Transverse colon (tissue), 4 donors: ENCODE measurements around the gene RNF44. TPM values are rescaled to one million over a fixed set of nuclear protein-coding genes. Genes with fewer than 3 reads are reported as not detected.

Experiments
- DNase-seq: peaks from one replicate; pipeline ENCODE4 v3.0.0-alpha.2; 2019
- H3K27ac ChIP-seq, 4 donors: fragments of 200-600 bp; sonication (generic); 2 replicates each; pipeline ENCODE4 v1.5.1; 2016 to 2018; ENCODE audit warnings: inconsistent platforms in 4 of 4
- H3K27me3 ChIP-seq: fragments of 200-600 bp; sonication (generic); 2 replicates; pipeline ENCODE4 v1.5.1; 2017; ENCODE audit warnings: inconsistent platforms
- H3K36me3 ChIP-seq, 4 donors: fragments of 200-600 bp; sonication (generic); 2 replicates each; pipeline ENCODE4 v1.5.1; 2017 to 2019; ENCODE audit warnings: inconsistent platforms in 4 of 4
- H3K4me1 ChIP-seq, 4 donors: fragments of 200-600 bp; sonication (generic); 2 replicates each; pipeline ENCODE4 v1.5.1; 2017 to 2020; ENCODE audit warnings: inconsistent platforms in 4 of 4
- H3K4me3 ChIP-seq, 4 donors: fragments of 200-600 bp; sonication (generic); 1 replicate in 1 of 4; 2 replicates in 3 of 4; pipeline versions ENCODE4 v1.5.1 to v1.6.1; 2017 to 2019; ENCODE audit warnings: inconsistent platforms in 4 of 4
- H3K9me3 ChIP-seq, 2 donors: fragments of 200-600 bp; sonication (generic); 2 replicates each; pipeline ENCODE4 v1.5.1; 2017 to 2019; ENCODE audit warnings: inconsistent platforms in 2 of 2
- EP300 ChIP-seq: sonication (generic); formaldehyde crosslinking; IDR thresholded peaks from one replicate; pipeline ENCODE4 v1.6.1; 2017; ENCODE audit warnings: antibody characterized with exemption, low read depth
- POLR2A ChIP-seq: fragments of 450-650 bp; IDR thresholded peaks from one replicate; pipeline ENCODE4 v1.6.1; 2016; ENCODE audit warnings: antibody characterized with exemption, mild to moderate bottlenecking, moderate library complexity
- POLR2AphosphoS5 ChIP-seq, 3 donors: sonication (generic); formaldehyde crosslinking; IDR thresholded peaks; one replicate each; pipeline ENCODE4 v1.6.1; 2016; ENCODE audit warnings: antibody characterized with exemption in 3 of 3
- WGBS, 2 donors: methylation state at CpG; one replicate each; pipeline ENCODE4 v1.1.5; 2018; ENCODE audit warnings: low coverage in 1 of 2; 5-methylcytosine and 5-hydroxymethylcytosine counted together
- in situ Hi-C, 4 donors: fragments of 200-750 bp; cut with MboI; loops; one replicate each; pipeline versions ENCODE4 v1.15.0 to v1.15.1; 2017; ENCODE audit warnings: low sequenced_read_pairs in 3 of 4, low pct_ligation_motif_present in 1 of 4, low pct_unique_long_range_greater_than_20kb in 1 of 4
- intact Hi-C: fragments of 100-400 bp; cut with DNase I; formaldehyde crosslinking; loops from one replicate; pipeline ENCODE4 v1.15.1; 2023; ENCODE audit warnings: low total_unique reads
- total RNA-seq, 4 donors: library from RNA; depleted of rRNA; stranded (reverse); fragments of >200 nt; gene quantifications; one replicate each; pipeline ENCODE4 v1.1.0, GENCODE V29; 2016
- TF ChIP-seq, protein P1 (sequence below), 5 experiments: fragments of 200-600 bp in 3 of 5; fragments of 450-650 bp in 2 of 5; sonication (generic) in 3 of 5; IDR thresholded peaks; 1 replicate in 2 of 5; 2 replicates in 3 of 5; pipeline ENCODE4 v1.5.1; 2016 to 2017; ENCODE audit warnings: antibody characterized with exemption in 5 of 5, inconsistent platforms in 3 of 5, mild to moderate bottlenecking in 2 of 5, moderate library complexity in 1 of 5

Gene RNF44
- total RNA-seq, 4 donors from 2014 or later = 43.8 to 65.6 (median 54.8) TPM

DNA sequence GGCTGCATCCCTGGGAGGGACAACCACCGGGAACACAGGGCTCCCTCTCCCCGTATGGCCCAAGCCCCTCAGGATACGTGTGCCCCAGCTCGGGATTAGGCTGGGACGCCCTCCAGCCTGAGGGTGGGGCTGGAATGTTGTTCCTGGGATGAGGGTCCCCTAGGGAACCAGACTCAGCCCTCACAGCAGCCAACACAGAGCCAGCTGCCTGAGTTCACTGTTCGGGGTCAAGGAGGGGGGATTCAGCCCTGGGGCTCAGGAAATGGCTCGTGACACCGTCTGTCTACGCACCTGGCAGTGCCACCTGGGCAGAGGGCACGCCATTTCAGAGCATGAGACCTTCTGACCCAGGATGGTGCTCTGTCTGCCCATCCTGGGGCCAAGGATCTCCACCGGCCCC lies 8.9 kb downstream of the RNF44 start:
- peaks cover 0 to 24% (median 7%) of the 10 kb centered on the region in 4 donors for H3K36me3 ChIP-seq
- 87% methylated on average over 10 of the region's 11 CpGs; no CpG with 5 or more reads in 1 of the 2 donors for WGBS, 2 donors
- no peak overlapping the region for H3K27ac ChIP-seq
- H3K4me3 ChIP-seq = no peak overlapping the region
- no peak for DNase-seq
- peaks cover 7 to 25% (median 10%) of the 10 kb centered on the region in 4 donors for H3K4me1 ChIP-seq
- TF ChIP-seq POLR2A = no peak
- no peak for TF ChIP-seq POLR2AphosphoS5 (IDR thresholded peaks at IDR 0.05)
- TF ChIP-seq EP300 = no peak
- TF ChIP-seq, protein P1, sequence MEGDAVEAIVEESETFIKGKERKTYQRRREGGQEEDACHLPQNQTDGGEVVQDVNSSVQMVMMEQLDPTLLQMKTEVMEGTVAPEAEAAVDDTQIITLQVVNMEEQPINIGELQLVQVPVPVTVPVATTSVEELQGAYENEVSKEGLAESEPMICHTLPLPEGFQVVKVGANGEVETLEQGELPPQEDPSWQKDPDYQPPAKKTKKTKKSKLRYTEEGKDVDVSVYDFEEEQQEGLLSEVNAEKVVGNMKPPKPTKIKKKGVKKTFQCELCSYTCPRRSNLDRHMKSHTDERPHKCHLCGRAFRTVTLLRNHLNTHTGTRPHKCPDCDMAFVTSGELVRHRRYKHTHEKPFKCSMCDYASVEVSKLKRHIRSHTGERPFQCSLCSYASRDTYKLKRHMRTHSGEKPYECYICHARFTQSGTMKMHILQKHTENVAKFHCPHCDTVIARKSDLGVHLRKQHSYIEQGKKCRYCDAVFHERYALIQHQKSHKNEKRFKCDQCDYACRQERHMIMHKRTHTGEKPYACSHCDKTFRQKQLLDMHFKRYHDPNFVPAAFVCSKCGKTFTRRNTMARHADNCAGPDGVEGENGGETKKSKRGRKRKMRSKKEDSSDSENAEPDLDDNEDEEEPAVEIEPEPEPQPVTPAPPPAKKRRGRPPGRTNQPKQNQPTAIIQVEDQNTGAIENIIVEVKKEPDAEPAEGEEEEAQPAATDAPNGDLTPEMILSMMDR (IDR thresholded peaks at IDR 0.05) = no peak
- intact Hi-C loops = no loop called here
- no peaks in the 10 kb centered on the region for H3K9me3 ChIP-seq
- H3K27me3 ChIP-seq = no peaks in the 10 kb centered on the region
- in situ Hi-C loops = no loop called here

DNA sequence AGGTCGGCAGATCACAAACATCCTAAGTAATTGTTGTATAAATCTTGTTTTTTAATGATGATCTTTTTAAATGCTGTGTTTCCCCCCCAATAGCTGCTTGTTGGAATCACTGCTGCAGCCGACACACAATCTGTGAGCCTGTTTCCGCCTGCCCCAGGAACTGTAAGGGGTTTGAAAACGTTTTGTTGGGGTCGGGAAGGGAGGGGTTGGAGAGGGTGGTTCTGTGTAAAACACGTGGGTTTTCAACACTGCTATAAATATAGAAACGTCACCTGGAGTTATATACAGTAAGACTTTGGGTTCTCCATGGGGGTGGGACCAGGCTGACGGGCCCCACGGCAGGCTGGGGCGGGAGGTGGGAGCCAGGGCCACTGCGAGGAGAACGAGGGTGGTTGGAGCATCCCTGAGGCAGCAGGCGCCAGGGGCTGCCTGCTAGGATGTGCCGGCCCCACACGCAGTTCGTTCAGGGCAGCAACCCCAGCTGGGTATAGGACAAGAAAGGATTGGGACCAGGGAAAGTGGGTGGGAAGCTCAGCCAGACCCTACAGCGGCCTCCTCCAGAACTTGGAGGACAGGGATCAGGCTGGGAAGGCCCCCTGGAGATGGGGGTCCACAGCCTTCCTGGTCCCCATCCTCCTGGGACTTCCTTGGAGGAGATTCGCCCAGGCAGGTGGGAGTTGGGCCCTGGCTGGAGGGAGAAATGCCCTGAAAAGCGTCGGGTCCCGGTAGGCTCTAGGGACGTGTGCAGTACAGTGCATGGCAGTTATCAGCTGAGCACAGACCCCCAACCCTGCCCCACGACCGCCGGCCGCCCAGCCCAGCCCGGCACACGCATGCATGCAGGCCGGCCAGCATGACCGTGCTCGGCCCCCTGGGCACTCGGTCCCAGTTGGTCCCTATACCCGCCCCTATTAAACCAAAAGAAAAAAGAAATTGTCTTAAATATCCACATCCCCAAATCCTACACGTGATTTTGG lies 9.7 kb downstream of the RNF44 start:
- H3K27ac ChIP-seq = no peak overlapping the region
- intact Hi-C loops (no loop called here), in situ Hi-C loops (no loop called here)
- no peak for DNase-seq
- WGBS, 2 donors = 85% methylated on average over 24 to 33 of the region's 34 CpGs
- no peaks in the 10 kb centered on the region for H3K27me3 ChIP-seq
- H3K4me3 ChIP-seq = no peak overlapping the region
- no peak for TF ChIP-seq EP300
- TF ChIP-seq, protein P1 (IDR thresholded peaks at IDR 0.05) = no peak
- TF ChIP-seq POLR2AphosphoS5 (IDR thresholded peaks at IDR 0.05) = no peak
- no peak for TF ChIP-seq POLR2A
- no peaks in the 10 kb centered on the region for H3K9me3 ChIP-seq
- H3K36me3 ChIP-seq = peaks cover 0 to 24% (median 7%) of the 10 kb centered on the region in 4 donors
- H3K4me1 ChIP-seq = peaks cover 0 to 18% (median 3%) of the 10 kb centered on the region in 4 donors

DNA sequence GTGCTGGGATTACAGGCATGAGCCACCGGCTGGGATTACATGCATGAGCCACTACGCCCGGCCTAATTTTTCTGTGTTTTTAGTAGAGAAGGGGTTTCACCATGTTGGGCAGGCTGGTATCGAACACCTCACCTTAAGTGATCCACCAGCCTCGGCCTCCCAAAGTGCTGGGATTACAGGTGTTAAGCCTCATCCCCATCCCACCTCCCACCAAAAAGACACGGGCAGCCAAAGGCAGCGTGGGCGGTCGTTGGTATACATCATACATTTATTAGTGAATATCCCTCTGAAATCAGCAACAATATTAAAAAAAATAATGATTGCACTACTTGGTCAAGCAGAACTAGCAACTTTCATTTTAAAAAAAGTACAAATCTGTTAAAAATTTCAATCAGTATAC lies 10.7 kb downstream of the RNF44 start:
- no peak for DNase-seq
- in situ Hi-C loops = no loop called here
- no peak for TF ChIP-seq POLR2A
- no peak for TF ChIP-seq EP300
- TF ChIP-seq, protein P1 (IDR thresholded peaks at IDR 0.05) = no peak
- TF ChIP-seq POLR2AphosphoS5 (IDR thresholded peaks at IDR 0.05) = no peak
- no peak overlapping the region for H3K27ac ChIP-seq
- no peaks in the 10 kb centered on the region for H3K27me3 ChIP-seq
- H3K36me3 ChIP-seq = peaks cover 0 to 24% (median 7%) of the 10 kb centered on the region in 4 donors
- WGBS, 2 donors = 90 to 93% methylated on average over 6 to 9 of the region's 9 CpGs
- no peaks in the 10 kb centered on the region for H3K9me3 ChIP-seq
- peaks cover 0 to 9% (median 2%) of the 10 kb centered on the region in 4 donors for H3K4me1 ChIP-seq
- H3K4me3 ChIP-seq = no peak overlapping the region
- intact Hi-C loops = no loop called here

DNA sequence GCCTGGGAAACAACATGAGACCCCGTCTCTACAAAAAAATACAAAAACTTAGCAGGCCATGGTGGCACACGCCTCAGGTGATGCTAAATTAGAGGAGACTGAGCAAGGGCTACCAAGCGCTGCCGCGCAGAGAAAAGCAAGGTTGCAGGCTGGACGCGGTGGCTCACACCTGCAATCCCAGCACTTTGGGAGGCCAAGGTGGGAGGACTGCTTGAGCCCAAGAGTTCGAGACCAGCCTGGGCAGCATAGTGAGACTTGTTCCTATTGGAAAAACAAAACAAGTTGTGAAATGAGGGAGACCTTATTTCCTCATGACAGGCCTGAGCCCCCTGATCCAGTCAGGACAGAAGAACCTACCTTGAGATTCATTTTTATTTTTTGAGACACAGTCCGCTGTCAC lies 11.5 kb downstream of the RNF44 start:
- TF ChIP-seq, protein P1 (IDR thresholded peaks at IDR 0.05) = no peak
- TF ChIP-seq EP300 (no peak), POLR2AphosphoS5 (IDR thresholded peaks at IDR 0.05) (no peak), POLR2A (no peak)
- no peak for DNase-seq
- WGBS, 2 donors = 95 to 96% methylated on average over 6 to 9 of the region's 9 CpGs
- Histone ChIP-seq H3K9me3 (no peaks in the 10 kb centered on the region), H3K27ac (no peak overlapping the region), H3K27me3 (no peaks in the 10 kb centered on the region), H3K36me3 (peaks cover 0 to 18% (median 7%) of the 10 kb centered on the region in 4 donors), H3K4me3 (no peak overlapping the region), H3K4me1 (peaks cover 0 to under 1% (median 0%) of the 10 kb centered on the region in 4 donors)
- in situ Hi-C loops = no loop called here
- intact Hi-C loops = no loop called here
